Thoracic aorta (tissue), 2 donors: ENCODE measurements around the gene TTLL5. TPM values are rescaled to one million over a fixed set of nuclear protein-coding genes. Genes with fewer than 3 reads are reported as not detected.

Experiments used
- ATAC-seq: fragments of 150-250 bp; one replicate; pipeline ENCODE4 v1.8.0; 2017; ENCODE audit warnings: low read depth; ENCODE audit not compliant: insufficient number of reproducible peaks, low FRiP score
- DNase-seq: peaks from one replicate; pipeline ENCODE4 v3.0.0-alpha.2; 2020; ENCODE audit warnings: low spot score
- H3K27ac ChIP-seq, 2 donors: fragments of 200-600 bp; sonication (generic); 1 replicate in 1 of 2; 2 replicates in 1 of 2; pipeline ENCODE4 v1.5.1; 2016; ENCODE audit warnings: mild to moderate bottlenecking in 2 of 2, moderate library complexity in 2 of 2
- H3K27me3 ChIP-seq: fragments of 200-600 bp; sonication (generic); replicated peaks from 2 replicates; pipeline ENCODE4 v1.6.0; 2016; ENCODE audit warnings: mild to moderate bottlenecking; ENCODE audit not compliant: insufficient read depth
- H3K36me3 ChIP-seq: fragments of 200-600 bp; sonication (generic); one replicate; pipeline ENCODE4 v1.5.1; 2016
- H3K4me1 ChIP-seq, 2 donors: fragments of 200-600 bp; sonication (generic); 1 replicate in 1 of 2; 2 replicates in 1 of 2; pipeline versions ENCODE4 v1.5.1 to v1.6.0; 2016; ENCODE audit warnings: low read depth in 2 of 2, mild to moderate bottlenecking in 1 of 2; ENCODE audit not compliant: control insufficient read depth in 1 of 2
- H3K4me3 ChIP-seq: fragments of 200-600 bp; sonication (generic); 2 replicates; pipeline ENCODE4 v1.5.1; 2016; ENCODE audit warnings: mild to moderate bottlenecking
- H3K9me3 ChIP-seq: fragments of 200-600 bp; sonication (generic); 2 replicates; pipeline ENCODE4 v1.5.1; 2016
- CTCF ChIP-seq: fragments of 200-600 bp; sonication (generic); IDR thresholded peaks from one replicate; pipeline ENCODE4 v1.5.1; 2019; ENCODE audit warnings: antibody characterized with exemption
- total RNA-seq, 2 donors: library from RNA; depleted of rRNA; stranded (reverse); fragments of >200 nt; gene quantifications; one replicate each; pipeline versions ENCODE4 v1.1.0 to v1.2.3, GENCODE V29; 2016

TTLL5 gene
- total RNA-seq, 2 donors from 2014 or later: 34.7 to 47.9 TPM

- DNase-seq (no peak), ATAC-seq (no peak)
- H3K4me3 ChIP-seq: no peak overlapping the region
- peaks cover 0 to 12% of the 10 kb centered on the region in 2 donors for H3K4me1 ChIP-seq
- H3K27me3 ChIP-seq: no peaks in the 10 kb centered on the region
- H3K27ac ChIP-seq: no peak overlapping the region
- H3K9me3 ChIP-seq: no peaks in the 10 kb centered on the region
- TF ChIP-seq CTCF: no peak
- H3K36me3 ChIP-seq: peaks cover 31% of the 10 kb centered on the region
Observed at GRCh38 chr14:75649337-75649736, 11.7 kb upstream of the TTLL5 start.

- Histone ChIP-seq H3K27ac (no peak overlapping the region), H3K36me3 (peaks cover 31% of the 10 kb centered on the region), H3K4me1 (peaks cover 0 to 12% of the 10 kb centered on the region in 2 donors), H3K9me3 (no peaks in the 10 kb centered on the region), H3K27me3 (no peaks in the 10 kb centered on the region), H3K4me3 (no peak overlapping the region)
- ATAC-seq: no peak
- DNase-seq: no peak
- no peak for TF ChIP-seq CTCF
Observed at GRCh38 chr14:75649773-75650172, 11.3 kb upstream of the TTLL5 start.

- no peaks in the 10 kb centered on the region for H3K27me3 ChIP-seq
- ATAC-seq: no peak
Observed at GRCh38 chr14:75650253-75651058, 10.6 kb upstream of the TTLL5 start.

GRCh38 chr14:75653563-75653962, 7.5 kb upstream of the TTLL5 start:
- no peak overlapping the region for H3K27ac ChIP-seq
- ATAC-seq: no peak
- no peaks in the 10 kb centered on the region for H3K27me3 ChIP-seq
- peaks cover 0 to 6% of the 10 kb centered on the region in 2 donors for H3K4me1 ChIP-seq
- H3K36me3 ChIP-seq: peaks cover 31% of the 10 kb centered on the region
- DNase-seq: no peak
- H3K4me3 ChIP-seq: no peak overlapping the region
- no peak for TF ChIP-seq CTCF
- no peaks in the 10 kb centered on the region for H3K9me3 ChIP-seq

More at GRCh38 chr14:75650253-75651058, 10.6 kb upstream of the TTLL5 start:
- Histone ChIP-seq H3K4me1 (peaks cover 0 to 12% of the 10 kb centered on the region in 2 donors), H3K4me3 (no peak overlapping the region), H3K27ac (no peak overlapping the region), H3K9me3 (no peaks in the 10 kb centered on the region), H3K36me3 (peaks cover 31% of the 10 kb centered on the region)
- DNase-seq: no peak
- no peak for TF ChIP-seq CTCF

- H3K9me3 ChIP-seq: no peaks in the 10 kb centered on the region
- no peak for DNase-seq
- H3K36me3 ChIP-seq: peaks cover 31% of the 10 kb centered on the region
- H3K27ac ChIP-seq: no peak overlapping the region
- peak; percentile 70 for ATAC-seq
- peak; percentile 95 for TF ChIP-seq CTCF
- H3K27me3 ChIP-seq: no peaks in the 10 kb centered on the region
- H3K4me1 ChIP-seq: no peaks in the 10 kb centered on the region
- no peak overlapping the region for H3K4me3 ChIP-seq
Observed at GRCh38 chr14:75654127-75654732, 6.8 kb upstream of the TTLL5 start.
